Stimulated activated CD8-positive, alpha-beta memory T cell treated with anti-CD3 and anti-CD28 coated beads, Interleukin-15, amount 100 ng/mL, for 4 hours (primary cell): ENCODE measurements around the gene COL6A1.

Experiments
- DNase-seq, 2 donors: peaks; one replicate each; pipeline ENCODE4 v3.0.0-alpha.2; 2020; ENCODE audit warnings: low read depth in 2 of 2

Gene COL6A1

DNA sequence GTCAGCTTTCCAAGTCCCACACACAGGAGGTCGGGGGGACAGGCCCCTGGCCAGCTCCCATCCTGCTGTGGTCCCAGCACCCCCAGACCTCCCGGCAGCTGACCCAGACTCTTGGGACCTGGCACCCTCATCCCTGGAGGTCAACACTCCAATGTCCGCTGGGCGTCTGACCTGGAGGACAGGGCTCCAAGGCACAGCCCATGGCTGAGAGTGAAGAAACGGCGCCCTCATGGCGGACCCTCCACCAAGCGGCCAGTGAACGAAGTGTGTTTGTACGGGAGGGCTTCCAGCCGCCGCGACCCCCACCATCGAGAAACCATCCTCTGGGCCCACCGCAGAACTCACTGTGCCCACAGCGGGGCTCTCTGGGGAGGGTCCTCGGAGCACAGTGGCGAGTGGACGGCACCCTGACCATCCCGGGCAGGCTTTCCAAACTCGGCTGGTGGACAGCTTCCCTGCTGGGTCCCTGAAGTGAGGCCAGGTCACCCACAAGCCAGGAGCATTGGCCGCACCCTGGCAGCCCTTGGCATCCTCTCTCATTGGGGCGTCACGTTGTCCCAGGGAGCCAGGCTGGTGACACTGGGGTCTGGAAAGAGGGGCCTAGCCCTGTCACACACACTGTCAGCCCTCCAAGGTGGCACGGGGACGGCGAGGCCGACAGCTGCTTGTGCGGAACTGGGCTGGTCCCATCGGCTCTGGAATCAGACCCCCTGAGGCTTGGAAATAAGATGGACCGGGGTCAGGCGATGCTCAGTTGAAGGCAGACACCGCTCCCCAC, 68.5 kb downstream of the COL6A1 start:
- no peak for DNase-seq

DNA sequence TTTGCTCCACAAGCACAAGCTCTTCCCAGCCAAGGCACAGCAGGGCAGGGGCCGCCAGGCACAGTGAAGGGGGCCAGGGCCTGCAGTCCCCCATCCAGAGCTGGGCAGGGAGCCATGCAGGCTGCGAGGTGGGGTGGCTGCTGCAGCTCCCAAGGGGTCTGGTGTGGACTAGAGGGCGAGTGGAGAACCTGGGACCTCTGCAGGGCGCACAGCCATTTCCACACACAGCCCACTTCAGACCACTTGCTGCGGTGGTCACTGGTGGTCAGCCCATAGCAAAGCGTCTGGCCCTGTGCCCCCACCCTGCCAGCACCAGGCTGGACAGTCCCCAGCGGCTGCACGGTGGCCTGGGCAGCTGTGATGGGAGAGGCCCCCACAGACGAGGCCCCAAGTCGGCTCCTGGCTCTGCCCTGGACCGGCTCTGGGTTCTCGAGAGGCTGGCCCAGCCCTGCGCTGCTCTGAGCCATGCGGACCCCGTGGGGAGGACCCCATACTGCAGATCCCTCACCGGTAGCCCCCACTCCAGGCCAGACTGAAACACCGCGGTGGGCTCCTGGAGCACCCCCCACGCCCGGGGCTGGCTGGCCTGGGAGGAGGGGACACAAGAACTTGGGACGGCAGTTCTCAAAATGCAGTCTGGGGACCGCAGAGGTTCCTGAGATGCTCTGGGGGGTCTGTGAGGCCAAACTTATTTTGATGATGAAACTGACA, 69.3 kb downstream of the COL6A1 start:
- no peak for DNase-seq

DNA sequence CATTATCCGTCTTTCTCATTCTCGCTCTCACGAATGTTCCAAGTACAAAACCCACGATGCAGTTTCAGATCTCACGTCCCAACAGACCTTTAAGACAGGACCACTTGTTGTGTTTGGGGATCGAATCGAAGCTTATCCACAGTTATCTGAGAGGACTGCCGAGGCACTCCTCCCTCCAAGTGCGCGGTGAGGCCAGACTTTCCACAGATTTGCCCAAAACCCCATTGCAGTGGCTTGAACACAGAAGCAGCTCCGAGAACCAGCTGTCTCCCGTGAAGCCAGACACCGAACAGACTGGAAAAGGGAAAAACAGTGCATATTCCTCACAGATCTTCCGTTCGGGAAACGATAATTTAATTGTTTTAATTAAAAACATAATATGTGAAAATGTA, 69.8 kb downstream of the COL6A1 start:
- DNase-seq, result no peak

DNA sequence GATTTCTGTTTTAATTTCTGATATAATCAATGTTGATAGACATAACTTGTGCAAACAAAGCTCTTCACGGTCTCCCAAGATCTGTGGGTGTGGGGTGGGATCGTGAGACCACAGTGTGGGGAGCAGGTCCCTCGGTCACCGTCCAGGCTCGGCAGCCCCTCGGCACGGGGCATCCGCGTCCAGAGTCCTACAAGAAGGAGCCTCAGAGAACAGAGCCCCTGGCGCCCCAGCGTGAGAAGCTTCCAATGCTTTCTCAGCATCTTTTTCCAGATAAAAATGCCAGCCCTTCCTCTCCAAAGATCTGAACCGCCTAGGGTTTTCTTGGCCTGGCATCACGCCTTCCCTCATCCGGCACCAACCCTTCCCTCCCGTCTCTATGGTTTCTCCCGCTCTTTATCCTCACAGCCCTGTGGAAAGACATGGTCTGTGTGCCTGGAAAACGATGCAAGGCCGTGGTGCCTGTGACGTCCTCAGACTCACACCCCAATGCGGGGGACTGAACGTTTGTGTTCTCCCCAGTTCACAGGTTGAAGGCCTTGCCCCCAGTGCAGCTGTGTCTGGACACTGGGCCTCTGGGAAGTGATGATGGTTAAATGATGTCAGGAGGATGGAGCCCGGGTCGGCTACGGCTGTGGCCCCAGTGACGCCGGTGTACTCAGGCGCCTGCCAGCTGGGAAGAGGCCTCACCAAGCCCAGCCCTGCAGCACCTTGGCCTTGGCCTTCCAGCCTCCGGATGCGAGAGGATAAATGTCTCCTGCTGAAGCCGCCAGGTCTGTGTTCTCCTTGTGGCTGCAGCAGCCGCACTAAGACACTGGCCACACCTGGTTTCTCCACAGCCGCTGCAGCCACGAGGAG, 70.5 kb downstream of the COL6A1 start:
- DNase-seq, result no peak

DNA sequence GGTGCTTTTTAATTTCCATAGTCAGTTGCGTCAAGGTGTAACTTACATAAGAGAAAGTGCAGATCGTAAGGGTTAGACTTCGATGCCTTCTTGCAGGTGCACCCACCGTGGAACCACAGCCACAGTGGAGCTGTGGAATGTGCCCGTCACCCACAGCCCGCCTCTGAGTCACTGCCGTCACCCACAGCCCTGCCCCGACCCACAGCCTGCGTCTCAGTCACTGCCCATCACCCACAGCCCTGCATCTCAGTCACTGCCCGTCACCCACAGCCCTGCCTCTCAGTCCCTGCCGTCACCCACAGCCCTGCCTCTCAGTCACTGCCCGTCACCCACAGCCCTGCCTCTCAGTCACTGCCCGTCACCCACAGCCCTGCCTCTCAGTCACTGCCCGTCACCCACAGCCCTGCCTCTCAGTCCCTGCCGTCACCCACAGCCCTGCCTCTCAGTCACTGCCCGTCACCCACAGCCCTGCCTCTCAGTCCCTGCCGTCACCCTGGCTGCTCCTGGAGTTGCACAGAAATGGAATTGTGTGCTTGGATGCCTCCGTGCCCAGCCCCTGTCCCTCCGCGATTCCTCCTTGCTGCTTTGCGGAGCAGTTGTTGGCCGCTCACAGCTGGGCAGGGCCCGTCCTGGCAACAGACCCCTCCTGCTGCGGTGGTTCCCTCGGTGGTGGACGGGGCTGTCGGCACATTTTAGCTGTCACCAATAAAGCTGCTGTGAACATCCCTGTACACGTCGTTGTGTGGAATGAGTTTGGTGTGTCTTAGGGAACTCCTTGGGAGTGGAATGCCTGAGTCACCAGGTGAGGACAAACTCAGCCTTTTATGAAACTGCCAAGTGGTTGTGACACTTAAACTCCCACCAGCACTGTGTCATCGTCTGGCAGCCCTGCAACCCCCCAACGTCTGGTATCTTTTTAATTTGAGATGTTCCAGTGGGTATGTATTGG, 71.4 kb downstream of the COL6A1 start:
- DNase-seq, result peak; percentile 37 to 59

DNA sequence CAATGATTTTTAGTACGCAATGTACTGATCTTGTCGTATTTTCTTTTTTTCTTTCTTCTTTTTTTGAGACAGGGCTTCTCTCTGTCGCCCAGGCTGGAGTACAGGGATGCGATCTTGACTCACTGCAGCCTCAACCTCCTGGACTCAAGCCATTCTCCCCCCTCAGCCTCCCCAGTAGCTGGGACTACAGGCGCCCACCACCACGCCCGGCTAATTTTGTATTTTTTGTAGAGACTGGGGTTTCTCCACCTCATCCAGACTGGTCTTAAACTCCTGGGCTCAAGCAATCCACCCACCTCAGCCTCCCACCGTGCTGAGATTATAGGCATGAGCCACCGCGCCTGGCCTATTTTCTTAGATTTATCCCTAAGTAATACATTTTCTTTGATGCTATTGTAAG, 72.5 kb downstream of the COL6A1 start:
- no peak for DNase-seq

DNA sequence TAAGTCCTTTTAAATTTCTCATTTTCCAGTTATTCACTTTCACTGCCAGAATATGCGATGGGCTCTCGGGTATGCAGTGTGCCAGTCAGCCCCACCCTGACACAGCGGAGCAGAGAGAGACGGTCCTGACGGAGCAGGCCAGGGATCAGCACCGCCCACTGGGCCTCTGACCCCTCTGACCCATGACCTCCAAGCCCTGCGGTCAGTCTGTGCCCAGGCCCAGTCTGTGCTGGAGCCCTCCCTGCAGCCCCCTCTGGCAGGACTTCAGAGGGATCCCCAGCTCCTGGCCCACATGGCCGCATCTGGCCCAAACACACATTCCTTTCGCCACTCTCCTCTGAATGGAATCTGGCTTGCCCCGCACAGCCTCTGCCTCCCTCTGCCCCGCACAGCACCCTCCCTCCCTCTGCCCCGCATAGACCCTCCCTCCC, 72.9 kb downstream of the COL6A1 start:
- DNase-seq, result no peak
